ENCODE measurements around the gene MFN2. TPM values are rescaled to one million over a fixed set of nuclear protein-coding genes. Genes with fewer than 3 reads are reported as not detected.
A peak's percentile ranks its signal among the peaks of the same experiment; 100 is the strongest.
"Not testable (repeated sequence)": the region's sequence is repeated elsewhere in the genome, so short reads cannot be mapped to it uniquely, and the experiment has no call there.

The MFN2 gene
- total RNA-seq = 10 to 100 TPM; 57.7 to 67.5 TPM

GRCh38 chr1:11979851-11980675, at the start of gene MFN2:
Gene MFN2, plus strand, starts transcription at chr1:11980444. Its CDS starts 8,725 bp downstream, at chr1:11989169.
- peak within 1 kb of the TSS; percentile 99 for H3K4me3 Mint-ChIP-seq
- H3K27ac Mint-ChIP-seq = peak within 1 kb of the TSS; percentile 93
- ATAC-seq (peak; percentile 95), DNase-seq (peak; percentile 97)
- H3K36me3 Mint-ChIP-seq = peaks cover 10% of the 10 kb centered on the region
- H3K27me3 Mint-ChIP-seq = no peaks in the 10 kb centered on the region
- H3K9me3 Mint-ChIP-seq (ENCODE audit: low read depth) = no peaks in the 10 kb centered on the region
- CTCF ChIA-PET = interaction anchor here (0.6 to 1.4 kb wide), 8 partner anchors 10 to 207 kb away, joined by 3 to 6 read pairs (median 4); partner anchors contain the start of genes CLCN6 and MTHFR
- H3K4me1 Mint-ChIP-seq = peaks cover 43% of the 10 kb centered on the region

DNA sequence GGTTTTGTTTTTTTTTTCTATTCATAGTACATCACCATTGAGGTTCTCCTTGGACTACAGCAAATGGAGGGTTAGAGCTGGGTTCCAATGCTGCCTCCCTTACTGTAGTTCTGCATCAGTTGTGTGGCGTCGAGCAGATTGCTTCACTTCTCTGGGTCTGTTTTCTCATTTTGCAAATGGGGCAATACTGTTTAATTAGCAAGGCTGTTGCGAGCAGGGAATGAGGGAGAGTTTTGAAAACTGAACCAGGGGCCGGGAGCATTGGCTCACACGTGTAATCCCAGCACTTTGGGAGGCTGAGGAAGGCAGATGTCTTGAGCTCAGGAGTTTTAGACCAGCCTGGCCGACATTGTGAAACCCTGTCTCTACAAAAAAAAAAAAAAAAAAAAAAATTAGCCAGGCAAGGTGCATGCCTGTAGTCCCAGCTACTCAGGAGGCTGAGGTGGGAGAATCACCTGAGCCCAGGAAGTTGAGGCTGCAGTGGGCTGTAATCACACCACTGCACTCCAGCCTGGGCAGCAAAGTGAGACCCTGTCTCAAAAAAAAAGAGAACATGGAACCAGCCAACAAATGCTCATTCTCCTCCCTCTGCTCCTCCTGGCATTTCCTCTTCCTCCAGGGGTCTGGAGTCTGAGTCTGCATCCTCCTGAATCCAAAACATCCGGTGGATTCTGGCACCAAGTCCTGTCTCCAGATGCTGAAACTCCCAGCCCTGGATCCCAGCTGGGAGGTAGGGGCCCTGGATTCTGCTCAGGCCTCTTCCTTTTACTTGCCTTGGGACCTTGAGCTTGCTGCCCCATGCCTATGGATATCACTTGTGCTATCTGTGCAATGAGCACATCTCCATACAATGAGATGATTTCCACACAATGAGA, 49.4 kb upstream of the MFN2 start:
- Mint-ChIP-seq H3K27ac (no peak overlapping the region), H3K9me3 (ENCODE audit: low read depth) (no peaks in the 10 kb centered on the region), H3K4me3 (no peak overlapping the region), H3K27me3 (no peaks in the 10 kb centered on the region), H3K4me1 (peaks cover 20% of the 10 kb centered on the region), H3K36me3 (no peaks in the 10 kb centered on the region)
- no peak for ATAC-seq
- no peak for DNase-seq
- CTCF ChIA-PET = interaction anchor here (1.1 kb wide), 1 partner anchor 9 kb away, joined by 3 read pairs; no protein-coding TSS in a partner anchor

GRCh38 chr1:11931845-11932244, 48.4 kb upstream of the MFN2 start:
- Mint-ChIP-seq H3K36me3 (no peaks in the 10 kb centered on the region), H3K4me1 (peaks cover 15% of the 10 kb centered on the region), H3K9me3 (ENCODE audit: low read depth) (no peaks in the 10 kb centered on the region), H3K27me3 (no peaks in the 10 kb centered on the region), H3K4me3 (no peak overlapping the region), H3K27ac (no peak overlapping the region)
- DNase-seq = no peak
- no peak for ATAC-seq
- CTCF ChIA-PET = interaction anchor here (1.1 kb wide), 1 partner anchor 8 kb away, joined by 3 read pairs; no protein-coding TSS in a partner anchor

DNA sequence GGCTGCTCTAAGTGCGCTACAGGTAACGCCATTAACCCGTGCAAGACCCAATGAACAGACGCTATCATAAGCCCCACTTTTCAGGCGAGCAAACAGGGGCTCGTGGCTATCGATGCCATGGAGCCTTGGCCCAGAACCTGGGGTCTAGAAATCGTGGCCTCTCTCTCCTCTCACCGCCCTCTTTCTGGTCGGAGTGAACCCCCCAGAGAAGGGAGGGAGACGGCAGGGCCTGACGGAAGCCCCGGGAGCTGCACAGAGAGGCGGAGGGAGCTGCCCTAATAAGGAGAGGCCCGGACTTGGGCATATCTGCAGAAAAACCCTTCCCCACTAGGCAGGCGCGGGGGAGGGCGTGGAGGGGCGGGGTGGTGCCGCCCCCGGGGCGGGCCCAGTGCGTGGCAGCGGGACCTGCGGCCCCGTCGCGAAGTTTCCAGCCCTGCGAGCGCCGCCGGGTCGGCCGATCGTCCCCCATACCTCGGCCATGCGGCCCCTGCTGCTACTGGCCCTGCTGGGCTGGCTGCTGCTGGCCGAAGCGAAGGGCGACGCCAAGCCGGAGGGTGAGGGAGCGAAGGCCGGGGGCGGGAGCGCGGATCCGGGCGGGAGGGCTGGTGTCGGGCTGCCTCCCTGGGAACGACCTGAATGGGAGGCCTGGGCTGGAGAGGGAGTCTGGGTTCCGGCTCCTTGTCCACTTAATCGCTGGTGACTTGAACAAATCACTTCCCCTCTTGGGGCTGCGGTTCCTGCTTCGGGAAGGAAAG, 45.8 kb upstream of the MFN2 start, which contains the start of gene PLOD1:
PLOD1 (plus strand) TSS at position 416 of the 755 bp plus-strand sequence; CDS start at position 479, 63 bp downstream.
- H3K36me3 Mint-ChIP-seq = no peaks in the 10 kb centered on the region
- ATAC-seq = peak; percentile 100

DNA sequence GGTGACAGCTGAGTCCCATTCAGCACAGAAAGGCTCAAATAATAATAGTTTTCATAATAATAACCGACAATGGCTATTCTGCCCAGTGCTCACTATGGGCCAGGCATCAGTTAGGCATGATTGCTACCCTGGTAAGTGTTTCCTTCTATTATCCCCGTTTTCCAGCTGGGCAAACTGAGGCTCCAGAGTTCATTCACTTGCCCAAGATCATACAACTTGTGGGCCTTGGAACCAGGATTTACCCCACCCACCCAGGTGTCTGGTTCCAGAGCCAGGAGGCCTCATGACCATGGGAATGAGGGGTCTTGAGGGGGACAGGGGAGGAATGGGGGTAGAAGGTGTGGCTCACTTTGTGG, 45.2 kb upstream of the MFN2 start:
- Mint-ChIP-seq H3K36me3 (no peaks in the 10 kb centered on the region), H3K9me3 (ENCODE audit: low read depth) (no peaks in the 10 kb centered on the region), H3K4me1 (peaks cover 9% of the 10 kb centered on the region), H3K4me3 (peak overlapping the region; percentile 79), H3K27ac (peak overlapping the region; percentile 64), H3K27me3 (no peaks in the 10 kb centered on the region)
- CTCF ChIA-PET = interaction anchor here (1.1 kb wide), 1 partner anchor 27 kb away, joined by 4 read pairs; no protein-coding TSS in a partner anchor
- no peak for DNase-seq
- no peak for ATAC-seq

More for the DNA sequence above, 45.8 kb upstream of the MFN2 start, which contains the start of gene PLOD1:
- Mint-ChIP-seq H3K4me1 (peaks cover 12% of the 10 kb centered on the region), H3K27ac (peak within 1 kb of the TSS; percentile 79), H3K27me3 (no peaks in the 10 kb centered on the region), H3K4me3 (peak within 1 kb of the TSS; percentile 79), H3K9me3 (ENCODE audit: low read depth) (no peaks in the 10 kb centered on the region)
- CTCF ChIA-PET = interaction anchor here (1.1 to 1.7 kb wide), 2 partner anchors 21 to 26 kb away, joined by 4 read pairs; no protein-coding TSS in a partner anchor
- peak; percentile 93 for DNase-seq

DNA sequence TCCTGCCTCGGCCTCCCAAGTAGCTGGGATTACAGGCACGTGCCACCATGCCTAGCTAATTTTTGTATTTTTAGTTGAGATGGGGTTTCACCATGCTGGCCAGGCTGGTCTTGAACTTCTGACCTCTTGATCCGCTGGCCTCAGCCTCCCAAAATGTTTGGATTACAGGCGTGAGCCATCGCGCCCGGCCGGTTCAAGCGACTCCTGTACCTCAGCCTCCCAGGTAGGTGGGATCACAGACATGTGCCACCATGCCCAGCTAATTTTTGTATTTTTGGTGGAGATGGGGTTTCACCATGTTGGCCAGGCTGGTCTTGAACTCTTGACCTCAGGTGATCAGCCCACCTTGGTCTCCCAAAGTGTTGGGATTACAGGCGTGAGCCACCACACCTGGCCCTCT, 44.5 kb upstream of the MFN2 start:
- H3K27me3 Mint-ChIP-seq; ATAC-seq; H3K4me3 Mint-ChIP-seq; DNase-seq; H3K4me1 Mint-ChIP-seq; H3K36me3 Mint-ChIP-seq; H3K27ac Mint-ChIP-seq; CTCF ChIA-PET; H3K9me3 Mint-ChIP-seq (ENCODE audit: low read depth): not testable (repeated sequence)

DNA sequence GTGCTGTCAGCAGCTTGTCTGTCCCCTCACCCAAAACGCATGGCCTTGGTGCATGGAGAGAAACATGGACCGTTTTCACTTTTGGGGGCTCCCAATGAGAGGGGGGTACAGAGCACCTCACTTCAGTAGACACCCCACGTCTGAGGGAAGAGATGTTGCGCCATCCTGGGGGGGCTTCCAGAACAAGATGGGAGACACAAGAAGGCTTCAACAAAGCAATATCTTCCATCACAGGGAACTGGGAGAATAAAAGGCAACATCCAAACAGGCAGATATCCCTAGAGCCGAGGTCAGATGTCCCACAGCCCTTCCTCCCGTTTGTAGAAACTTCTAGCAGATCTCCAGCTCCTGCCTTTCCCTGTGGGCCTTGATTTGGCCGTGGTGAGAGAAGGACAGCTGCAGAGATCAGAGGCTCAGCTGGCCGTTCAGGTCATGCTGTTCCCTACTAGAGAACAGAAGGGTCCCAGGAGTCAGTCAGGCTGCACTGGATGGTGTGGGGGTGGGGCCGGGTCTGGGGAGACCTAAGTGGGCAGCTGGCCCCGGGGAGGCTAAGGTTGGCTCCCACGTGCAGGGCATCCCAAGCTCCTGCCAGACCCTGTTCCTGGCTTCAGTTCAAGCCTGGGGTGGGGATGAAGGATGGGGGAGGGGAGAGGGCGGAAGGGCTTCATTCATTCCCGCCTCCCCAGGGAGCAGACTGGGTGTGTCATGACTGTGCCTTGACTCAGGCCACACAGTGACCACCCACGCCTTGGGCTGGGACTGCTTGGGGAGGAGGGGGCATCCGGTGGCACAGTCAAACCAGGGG, 41.3 kb upstream of the MFN2 start:
- Mint-ChIP-seq H3K36me3 (no peaks in the 10 kb centered on the region), H3K4me3 (no peak overlapping the region), H3K4me1 (peaks cover 7% of the 10 kb centered on the region), H3K27ac (no peak overlapping the region), H3K27me3 (no peaks in the 10 kb centered on the region), H3K9me3 (ENCODE audit: low read depth) (no peaks in the 10 kb centered on the region)
- ATAC-seq = no peak
- DNase-seq = no peak
- CTCF ChIA-PET = interaction anchor here (1.0 kb wide), 1 partner anchor 8 kb away, joined by 3 read pairs; no protein-coding TSS in a partner anchor

DNA sequence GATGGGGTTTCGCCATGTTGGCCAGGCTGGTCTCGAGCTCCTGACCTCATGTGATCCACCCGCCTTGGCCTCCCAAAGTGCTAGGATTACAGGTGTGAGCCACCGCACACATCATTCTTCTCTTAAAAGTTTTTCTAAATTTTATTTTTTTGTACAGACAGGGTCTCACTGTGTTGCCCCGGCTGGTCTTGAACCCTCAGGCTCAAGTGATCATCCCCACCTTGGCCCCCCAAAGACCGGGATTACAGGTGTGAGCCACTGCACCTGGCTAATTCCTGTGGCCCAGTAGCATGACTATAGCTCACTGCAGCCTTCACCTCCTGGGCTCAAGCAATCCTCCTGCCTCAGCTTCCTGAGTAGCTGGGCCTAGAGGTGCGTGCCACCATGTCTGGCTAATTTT, 40.5 kb upstream of the MFN2 start:
- not testable (repeated sequence) for DNase-seq; H3K9me3 Mint-ChIP-seq (ENCODE audit: low read depth); H3K27me3 Mint-ChIP-seq; H3K27ac Mint-ChIP-seq; H3K36me3 Mint-ChIP-seq; H3K4me1 Mint-ChIP-seq; H3K4me3 Mint-ChIP-seq; ATAC-seq
- CTCF ChIA-PET = interaction anchor here (1.0 kb wide), 1 partner anchor 9 kb away, joined by 3 read pairs; no protein-coding TSS in a partner anchor

GRCh38 chr1:11940260-11940921, 39.9 kb upstream of the MFN2 start:
- H3K9me3 Mint-ChIP-seq (ENCODE audit: low read depth) = no peaks in the 10 kb centered on the region
- DNase-seq (no peak), ATAC-seq (no peak)
- CTCF ChIA-PET = interaction anchor here (1.0 kb wide), 1 partner anchor 9 kb away, joined by 3 read pairs; no protein-coding TSS in a partner anchor
- no peak overlapping the region for H3K4me3 Mint-ChIP-seq
- peaks cover 1% of the 10 kb centered on the region for H3K36me3 Mint-ChIP-seq
- H3K4me1 Mint-ChIP-seq = no peaks in the 10 kb centered on the region
- no peaks in the 10 kb centered on the region for H3K27me3 Mint-ChIP-seq
- H3K27ac Mint-ChIP-seq = no peak overlapping the region

DNA sequence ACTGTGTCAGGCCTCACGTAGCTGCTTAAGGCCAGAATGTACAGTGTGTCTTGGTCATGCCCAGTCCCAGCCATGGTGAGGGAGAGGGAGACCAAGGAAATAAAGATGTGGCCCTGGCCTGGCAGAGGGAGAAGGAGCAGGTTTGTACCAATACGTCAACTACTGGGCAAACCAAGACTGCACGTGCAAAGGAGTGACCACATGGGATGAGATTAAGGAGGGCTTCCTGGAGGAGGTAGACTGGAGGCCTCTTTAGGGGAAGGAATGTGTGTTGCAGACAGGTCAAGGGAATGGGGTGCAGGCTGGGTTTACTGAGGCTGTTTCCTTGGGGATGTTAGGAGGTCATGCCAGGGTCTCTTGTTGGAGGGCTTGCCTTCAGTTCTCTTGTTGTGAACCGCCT, 38.0 kb upstream of the MFN2 start:
- Mint-ChIP-seq H3K4me1 (no peaks in the 10 kb centered on the region), H3K27me3 (no peaks in the 10 kb centered on the region), H3K27ac (no peak overlapping the region), H3K4me3 (no peak overlapping the region), H3K9me3 (ENCODE audit: low read depth) (peaks cover 5% of the 10 kb centered on the region), H3K36me3 (peaks cover 6% of the 10 kb centered on the region)
- no peak for DNase-seq
- ATAC-seq = no peak
- CTCF ChIA-PET = no interaction called here

GRCh38 chr1:11943619-11944018, 36.6 kb upstream of the MFN2 start:
- Mint-ChIP-seq H3K27me3 (no peaks in the 10 kb centered on the region), H3K4me3 (no peak overlapping the region), H3K27ac (no peak overlapping the region), H3K4me1 (peaks cover under 1% of the 10 kb centered on the region), H3K36me3 (peaks cover 10% of the 10 kb centered on the region), H3K9me3 (ENCODE audit: low read depth) (peaks cover 5% of the 10 kb centered on the region)
- DNase-seq (no peak), ATAC-seq (no peak)
- CTCF ChIA-PET = no interaction called here

Data from activated CD8-positive, alpha-beta memory T cell treated with anti-CD3 and anti-CD28 coated beads, Interleukin-2, amount 10 ng/mL, durations not matched to agents 7 days and 5 days (primary cell).